Right cardiac atrium (tissue), 5 donors: ENCODE data around the gene KIF26A. TPM values are rescaled to one million over a fixed set of nuclear protein-coding genes. Genes with fewer than 3 reads are reported as not detected.
A peak's percentile ranks its signal among the peaks of the same experiment; 100 is the strongest.
"Not testable (repeated sequence)": the region's sequence is repeated elsewhere in the genome, so short reads cannot be mapped to it uniquely, and the experiment has no call there.

Source experiments
- ATAC-seq, 2 donors: fragments of 200-7000 bp; cut with Tn5 transposase; one replicate each; pipeline versions ENCODE4 v1.8.0 to v1.9.1; 2020; ENCODE audit warnings: moderate library complexity in 2 of 2, mild to moderate bottlenecking in 1 of 2
- DNase-seq, 3 donors: peaks; one replicate each; pipeline ENCODE4 v3.0.0-alpha.2; 2020
- H3K27ac ChIP-seq: one replicate; pipeline ENCODE4 v1.5.1; 2013; ENCODE audit warnings: mild to moderate bottlenecking, low read length, control low read depth, moderate library complexity
- H3K27me3 ChIP-seq: one replicate; pipeline ENCODE4 v1.6.1; 2013; ENCODE audit not compliant: control insufficient read depth, insufficient read depth
- H3K4me1 ChIP-seq: one replicate; pipeline ENCODE4 v1.6.1; 2013; ENCODE audit warnings: low read length; ENCODE audit not compliant: control insufficient read depth, insufficient read depth
- H3K4me3 ChIP-seq: one replicate; pipeline ENCODE4 v1.5.1; 2013; ENCODE audit warnings: low read length, control low read depth
- H3K9me3 ChIP-seq: one replicate; pipeline ENCODE4 v1.6.1; 2013; ENCODE audit warnings: low read length; ENCODE audit not compliant: control insufficient read depth
- WGBS: extraction: QIAGEN DNeasy Blood & Tissue Kit; methylation state at CpG from one replicate; pipeline ENCODE4 v1.1.7; 2013; 5-methylcytosine and 5-hydroxymethylcytosine counted together
- intact Hi-C, 4 donors: fragments of 100-400 bp; cut with DNase I; formaldehyde crosslinking; loops; one replicate each; pipeline versions ENCODE4 v1.11.0 to v1.14.0; 2022 to 2023
- polyA plus RNA-seq: library from polyadenylated mRNA; stranded (reverse); fragments of 200-250 nt; gene quantifications from one replicate; pipeline ENCODE4 v1.2.3, GENCODE V29; 2013
- total RNA-seq, 4 donors: library from RNA; stranded (reverse); fragmentation: NEBNext Ultra II Directional; extraction: Animal tissue kit (Norgen Biotek cat#: 25700); gene quantifications; one replicate each; pipeline ENCODE4 v1.2.1, GENCODE V29; 2021
- donor health status: healthy with polysubstance abuse.
- donor health status: DM: no; HTN: yes; CAD: no.
- donor health status: DM: no; HTN: no; CAD: no.
- donor health status: DM: no; HTN: yes; CAD: no; lungs with severe emphysema.
- donor health status: DM: yes; HTN: yes; CAD: no.

KIF26A gene
- total and polyA plus RNA-seq, 5 donors, result 7.1 to 10.6 (median 9.7) TPM

GRCh38 chr14:104200591-104200990, 62.2 kb downstream of the KIF26A start:
- ATAC-seq (no peak), DNase-seq (peak in 1 of 3 donors; percentile 41)
- no peaks in the 10 kb centered on the region for H3K9me3 ChIP-seq
- H3K4me1 ChIP-seq, result no peaks in the 10 kb centered on the region
- H3K4me3 ChIP-seq, result no peak overlapping the region
- intact Hi-C loops, result no loop called here
- 87% methylated on average over 10 of the region's 10 CpGs for WGBS
- H3K27me3 ChIP-seq, result no peaks in the 10 kb centered on the region
- no peak overlapping the region for H3K27ac ChIP-seq

- intact Hi-C loops, result no loop called here
- Histone ChIP-seq H3K4me3 (no peak overlapping the region), H3K4me1 (no peaks in the 10 kb centered on the region), H3K27me3 (no peaks in the 10 kb centered on the region), H3K9me3 (no peaks in the 10 kb centered on the region), H3K27ac (no peak overlapping the region)
- WGBS, result 94% methylated on average over 13 of the region's 13 CpGs
- ATAC-seq, result no peak
- peak in 1 of 3 donors; percentile 11 for DNase-seq
Observed at GRCh38 chr14:104201063-104201462, 62.7 kb downstream of the KIF26A start.

GRCh38 chr14:104201496-104201895, 63.1 kb downstream of the KIF26A start:
- WGBS, result 88% methylated on average over 9 of the region's 9 CpGs
- DNase-seq (peak in 1 of 3 donors; percentile 40), ATAC-seq (no peak)
- no peaks in the 10 kb centered on the region for H3K9me3 ChIP-seq
- H3K27ac ChIP-seq, result no peak overlapping the region
- H3K27me3 ChIP-seq, result no peaks in the 10 kb centered on the region
- intact Hi-C loops, result no loop called here
- H3K4me3 ChIP-seq, result no peak overlapping the region
- H3K4me1 ChIP-seq, result no peaks in the 10 kb centered on the region

- Histone ChIP-seq H3K27me3 (no peaks in the 10 kb centered on the region), H3K4me1 (no peaks in the 10 kb centered on the region), H3K9me3 (no peaks in the 10 kb centered on the region), H3K4me3 (no peak overlapping the region), H3K27ac (no peak overlapping the region)
- peak; percentile 53 to 83 (median 79) for DNase-seq
- intact Hi-C loops, result no loop called here
- ATAC-seq, result peak; percentile 34 to 41
- 29% methylated on average over 27 of the region's 27 CpGs for WGBS
Observed at GRCh38 chr14:104202259-104203070, 64.1 kb downstream of the KIF26A start.

GRCh38 chr14:104203071-104203425, 64.7 kb downstream of the KIF26A start:
- Histone ChIP-seq H3K27ac (no peak overlapping the region), H3K4me3 (no peak overlapping the region)
- WGBS, result 71% methylated on average over 8 of the region's 8 CpGs

GRCh38 chr14:104204660-104205149, 66.3 kb downstream of the KIF26A start:
- DNase-seq, result no peak
- no peak for ATAC-seq
- H3K27me3 ChIP-seq, result no peaks in the 10 kb centered on the region
- intact Hi-C loops, result no loop called here
- H3K4me1 ChIP-seq, result no peaks in the 10 kb centered on the region
- H3K9me3 ChIP-seq, result no peaks in the 10 kb centered on the region
- no peak overlapping the region for H3K4me3 ChIP-seq
- 95% methylated on average over 2 of the region's 2 CpGs for WGBS
- H3K27ac ChIP-seq, result no peak overlapping the region

More at GRCh38 chr14:104203071-104203425, 64.7 kb downstream of the KIF26A start:
- DNase-seq (peak in 1 of 3 donors; percentile 32), ATAC-seq (no peak)
- intact Hi-C loops, result no loop called here
- no peaks in the 10 kb centered on the region for H3K9me3 ChIP-seq
- no peaks in the 10 kb centered on the region for H3K4me1 ChIP-seq
- H3K27me3 ChIP-seq, result no peaks in the 10 kb centered on the region

GRCh38 chr14:104205781-104206180, 67.4 kb downstream of the KIF26A start:
- no peaks in the 10 kb centered on the region for H3K4me1 ChIP-seq
- no peaks in the 10 kb centered on the region for H3K27me3 ChIP-seq
- ATAC-seq (peak in 1 of 2 donors; percentile 14), DNase-seq (peak in 1 of 3 donors; percentile 30)
- H3K4me3 ChIP-seq, result no peak overlapping the region
- H3K9me3 ChIP-seq, result no peaks in the 10 kb centered on the region
- 75% methylated on average over 6 of the region's 6 CpGs for WGBS
- no peak overlapping the region for H3K27ac ChIP-seq
- intact Hi-C loops, result no loop called here

GRCh38 chr14:104206281-104206904, 68.0 kb downstream of the KIF26A start:
- WGBS, result 43% methylated on average over 15 of the region's 15 CpGs
- Histone ChIP-seq H3K27me3 (no peaks in the 10 kb centered on the region), H3K4me1 (no peaks in the 10 kb centered on the region), H3K27ac (no peak overlapping the region), H3K4me3 (no peak overlapping the region), H3K9me3 (no peaks in the 10 kb centered on the region)
- peak in 2 of 3 donors; percentile 55 to 75 for DNase-seq
- intact Hi-C loops, result no loop called here
- peak; percentile 62 to 82 for ATAC-seq

GRCh38 chr14:104207142-104208014, 69.0 kb downstream of the KIF26A start:
- Histone ChIP-seq H3K27ac (no peak overlapping the region), H3K4me3 (no peak overlapping the region), H3K4me1 (no peaks in the 10 kb centered on the region), H3K9me3 (no peaks in the 10 kb centered on the region), H3K27me3 (no peaks in the 10 kb centered on the region)
- DNase-seq (peak in 2 of 3 donors; percentile 12 to 28), ATAC-seq (no peak)
- intact Hi-C loops, result no loop called here
- 89% methylated on average over 22 of the region's 22 CpGs for WGBS

- intact Hi-C loops, H3K9me3 ChIP-seq, H3K27ac ChIP-seq, H3K4me3 ChIP-seq, ATAC-seq, H3K27me3 ChIP-seq, H3K4me1 ChIP-seq: not testable (repeated sequence)
- peak in 2 of 3 donors; percentile 2 to 4 for DNase-seq
- 93% methylated on average over 13 of the region's 13 CpGs for WGBS
Observed at GRCh38 chr14:104208015-104208295, 69.6 kb downstream of the KIF26A start.

GRCh38 chr14:104208331-104208730, 69.9 kb downstream of the KIF26A start:
- H3K9me3 ChIP-seq, H3K4me3 ChIP-seq, H3K27ac ChIP-seq, ATAC-seq, intact Hi-C loops, H3K4me1 ChIP-seq, H3K27me3 ChIP-seq: not testable (repeated sequence)
- WGBS, result 95% methylated on average over 21 of the region's 21 CpGs
- DNase-seq, result peak in 2 of 3 donors; percentile 2 to 30
